HCT116 (cell line): ENCODE measurements around the gene CENPM. TPM values are rescaled to one million over a fixed set of nuclear protein-coding genes. Genes with fewer than 3 reads are reported as not detected.

ENCODE experiments used
- ATAC-seq: fragments of 200-7000 bp; cut with Tn5 transposase; 2 replicates; pipeline ENCODE4 v1.9.1; 2020; ENCODE audit warnings: mild to moderate bottlenecking, moderate library complexity
- BruUV-seq: library from RNA; stranded (reverse); fragments of 400-500 nt; replicated peaks from 2 replicates; lab custom pipeline; 2021; lab: Mats Ljungman, UMichigan
- CTCF ChIA-PET: fragments of 300-600 bp; sonication (Branson Sonifier 250); formaldehyde crosslinking; loops from one replicate; lab custom pipeline; 2021; ENCODE audit warnings: antibody characterized with exemption; lab: Charles Lee
- POLR2A ChIA-PET: fragments of 300-600, 350-600 bp; sonication (Branson Sonifier 250); formaldehyde crosslinking; loops from one replicate; lab custom pipeline; 2021; ENCODE audit warnings: antibody characterized with exemption; lab: Charles Lee
- RAD21 ChIA-PET, 2 experiments: fragments of 300-600 bp; sonication (Branson Sonifier 250); formaldehyde crosslinking; loops; one replicate each; lab custom pipeline; 2023; ENCODE audit warnings: low total read pairs in 2 of 2; ENCODE audit not compliant: uncharacterized antibody in 2 of 2, unreplicated experiment in 2 of 2, low non-redundant PET in 1 of 2; lab: Charles Lee
- DNase-seq: peaks from one replicate; pipeline ENCODE4 v3.0.0-alpha.2; 2010; ENCODE audit warnings: low read depth, low spot score
- H2AFZ ChIP-seq: fragments of 200-600 bp; shearing (Covaris generic), sonication (generic); 2 replicates; pipeline ENCODE4 v1.6.1; 2017; ENCODE audit warnings: low read depth, mixed run types, mixed read lengths, antibody characterized with exemption, low read length; ENCODE audit not compliant: poor library complexity, severe bottlenecking
- H3K27ac ChIP-seq: 2 replicates; pipeline ENCODE4 v1.5.1; 2012; ENCODE audit warnings: low read depth, low read length
- H3K27me3 ChIP-seq: fragments of 200-600 bp; sonication (generic); 2 replicates; pipeline ENCODE4 v1.6.1; 2016; ENCODE audit warnings: mixed run types, low read length, mixed read lengths; ENCODE audit not compliant: insufficient read depth
- H3K36me3 ChIP-seq, 2 experiments: fragments of 200-500 bp in 1 of 2; fragments of 200-600 bp in 1 of 2; sonication (Bioruptor generic) in 1 of 2; sonication (generic) in 1 of 2; 2 replicates each; pipeline versions ENCODE4 v1.5.1 to v1.6.1; 2014 to 2016; ENCODE audit warnings: low read length in 2 of 2, inconsistent platforms in 1 of 2, mixed read lengths in 1 of 2, mixed run types in 1 of 2; ENCODE audit not compliant: insufficient read depth in 2 of 2, control insufficient read depth in 1 of 2
- H3K4me1 ChIP-seq, 2 experiments: fragments of 200-600 bp in 1 of 2; sonication (generic) in 1 of 2; 2 replicates each; pipeline versions ENCODE4 v1.5.1 to v1.6.1; 2012 to 2017; ENCODE audit warnings: low read length in 2 of 2, inconsistent platforms in 1 of 2, mild to moderate bottlenecking in 1 of 2, mixed read lengths in 1 of 2, mixed run types in 1 of 2, moderate library complexity in 1 of 2; ENCODE audit not compliant: insufficient read depth in 2 of 2, control insufficient read depth in 1 of 2
- H3K4me2 ChIP-seq: fragments of 200-600 bp; sonication (generic); 2 replicates; pipeline ENCODE4 v1.6.1; 2017; ENCODE audit warnings: mixed run types, low read length, mixed read lengths
- H3K4me3 ChIP-seq, 2 experiments: fragments of 200-600 bp in 1 of 2; sonication (generic) in 1 of 2; replicated peaks in 1 of 2; 2 replicates each; pipeline ENCODE4 v1.5.1; 2011 to 2016; ENCODE audit warnings: low read length in 2 of 2, control low read depth in 1 of 2, low read depth in 1 of 2, mild to moderate bottlenecking in 1 of 2, mixed read lengths in 1 of 2, mixed run types in 1 of 2
- H3K79me2 ChIP-seq: fragments of 200-600 bp; sonication (generic); 2 replicates; pipeline ENCODE4 v1.6.1; 2017; ENCODE audit warnings: mild to moderate bottlenecking, mixed run types, low read length, moderate library complexity, mixed read lengths; ENCODE audit not compliant: insufficient read depth
- H3K9ac ChIP-seq: fragments of 200-600 bp; sonication (generic); 2 replicates; pipeline ENCODE4 v1.6.1; 2016; ENCODE audit warnings: low read length, mixed read lengths
- H3K9me2 ChIP-seq: fragments of 200-600 bp; sonication (generic), shearing (Covaris generic); 2 replicates; pipeline ENCODE4 v1.6.1; 2017; ENCODE audit warnings: mixed run types, mild to moderate bottlenecking, moderate library complexity; ENCODE audit not compliant: insufficient read depth
- H3K9me3 ChIP-seq, 2 experiments: fragments of 200-500 bp in 1 of 2; fragments of 200-600 bp in 1 of 2; sonication (Bioruptor generic) in 1 of 2; sonication (generic) in 1 of 2; 2 replicates each; pipeline ENCODE4 v1.6.1; 2014 to 2017; ENCODE audit warnings: low read length in 2 of 2, mixed read lengths in 2 of 2, inconsistent platforms in 1 of 2, low read depth in 1 of 2, mild to moderate bottlenecking in 1 of 2, mixed run types in 1 of 2, moderate library complexity in 1 of 2; ENCODE audit not compliant: control insufficient read depth in 1 of 2, insufficient read depth in 1 of 2
- H4K20me1 ChIP-seq: fragments of 200-600 bp; sonication (generic), shearing (Covaris generic); 2 replicates; pipeline ENCODE4 v1.6.1; 2017; ENCODE audit warnings: mixed run types, mild to moderate bottlenecking, moderate library complexity; ENCODE audit not compliant: insufficient read depth
- EGR1 ChIP-seq: IDR thresholded peaks from 2 replicates; pipeline ENCODE4 v1.6.1; 2012; ENCODE audit warnings: low read depth
- ELF1 ChIP-seq: IDR thresholded peaks from 2 replicates; pipeline ENCODE4 v1.6.1; 2012; ENCODE audit warnings: low read depth, borderline replicate concordance
- FOSL1 ChIP-seq: IDR thresholded peaks from 2 replicates; pipeline ENCODE4 v1.6.1; 2012; ENCODE audit warnings: low read depth
- POLR2A ChIP-seq: IDR thresholded peaks from 2 replicates; pipeline ENCODE4 v1.7.0; 2011; ENCODE audit warnings: borderline replicate concordance; ENCODE audit not compliant: insufficient read depth, insufficient read length; ENCODE audit errors: extremely low read depth
- RAD21 ChIP-seq: IDR thresholded peaks from 2 replicates; pipeline ENCODE4 v1.6.1; 2012; ENCODE audit warnings: low read depth, mild to moderate bottlenecking
- REST ChIP-seq: IDR thresholded peaks from 2 replicates; pipeline ENCODE4 v1.6.1; 2012; ENCODE audit warnings: low read depth
- TCF7L2 ChIP-seq: IDR thresholded peaks from 2 replicates; pipeline ENCODE4 v1.7.0; 2011; ENCODE audit warnings: borderline replicate concordance, inconsistent platforms; ENCODE audit not compliant: insufficient read depth, insufficient read length; ENCODE audit errors: extremely low read depth
- intact Hi-C: fragments of 100-400 bp; cut with micrococcal nuclease; formaldehyde crosslinking; loops from 2 replicates; pipeline ENCODE4 v1.10.0; 2022
- total RNA-seq: library from RNA; stranded (reverse); gene quantifications from one replicate; pipeline ENCODE4 v1.2.1, GENCODE V29; 2021; ENCODE audit not compliant: unreplicated experiment

Gene CENPM
- total RNA-seq, 1 experiment from 2014 or later: 44.7 TPM

DNA sequence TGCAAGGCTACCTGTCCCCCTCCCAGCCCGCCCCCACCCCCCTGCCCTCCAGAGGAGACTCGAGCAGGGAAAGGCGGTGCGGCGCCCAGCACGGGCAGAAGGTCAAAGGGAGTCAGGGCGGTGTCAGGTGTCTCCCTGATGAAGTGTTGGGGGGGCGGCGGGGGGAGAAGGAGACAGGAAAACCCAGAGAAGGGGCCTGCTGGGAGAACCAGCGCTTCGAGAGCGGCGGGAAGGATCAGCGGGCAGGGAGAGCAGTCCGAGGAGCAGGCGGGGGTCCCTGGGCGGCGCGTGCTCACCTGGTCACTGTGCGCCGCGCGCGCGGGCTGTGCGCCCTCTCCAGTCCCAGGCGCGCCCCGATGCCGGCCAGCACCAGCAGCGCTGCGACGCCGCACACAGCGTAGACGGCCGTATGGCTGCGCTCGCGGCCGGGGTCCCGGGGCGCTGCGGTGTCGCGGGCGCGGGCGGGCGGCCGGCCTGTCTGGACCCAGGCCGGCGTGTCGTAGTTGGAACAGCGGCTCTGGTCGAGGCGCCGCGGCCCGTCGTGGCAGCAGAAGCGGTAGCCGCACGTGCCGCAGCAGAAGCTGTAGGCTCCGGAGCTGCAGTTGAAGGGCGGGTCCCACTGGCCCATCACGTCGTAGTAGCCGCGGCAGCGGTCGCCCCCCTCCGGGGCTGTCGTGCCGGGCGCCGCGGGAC is 33.0 kb downstream of the CENPM start (continued):
- TF ChIP-seq REST (no peak), FOSL1 (no peak), ELF1 (no peak), POLR2A (no peak), EGR1 (no peak), RAD21 (no peak)

- RAD21 ChIA-PET: no interaction called here
- H3K27ac ChIP-seq: no peak overlapping the region
- no peak overlapping the region for H3K4me3 ChIP-seq
- H3K9me2 ChIP-seq: no peaks in the 10 kb centered on the region
- CTCF ChIA-PET: interaction anchor here (1.4 kb wide), 1 partner anchor 13 kb away, joined by 3 read pairs; no protein-coding TSS in a partner anchor
- peak overlapping the region; percentile 42 for H3K4me2 ChIP-seq
- no peaks in the 10 kb centered on the region for H3K27me3 ChIP-seq
- H3K4me1 ChIP-seq: peaks cover 8 to 36% of the 10 kb centered on the region in 2 experiments
- intact Hi-C loops: no loop called here
- no peak for DNase-seq
- H3K9me3 ChIP-seq: no peaks in the 10 kb centered on the region
- H2AFZ ChIP-seq: no peak overlapping the region
- H3K36me3 ChIP-seq: no peaks in the 10 kb centered on the region
- POLR2A ChIA-PET: no interaction called here
- TSS peak; percentile 66 for BruUV-seq
- no peak overlapping the region for H3K9ac ChIP-seq
- no peak for ATAC-seq
- TF ChIP-seq TCF7L2 (peak; percentile 30), FOSL1 (no peak)
- H4K20me1 ChIP-seq: no peaks in the 10 kb centered on the region
- H3K79me2 ChIP-seq: no peaks in the 10 kb centered on the region
Observed at GRCh38 chr22:41913040-41913719, 33.8 kb downstream of the CENPM start.
